PFSK-1 (cell line): ENCODE data around the gene ATG7.

ENCODE experiments used
- FOXP2 ChIP-seq: optimal IDR thresholded peaks from 2 replicates; pipeline ENCODE3; 2011; ENCODE audit warnings: borderline replicate concordance, control low read depth, inconsistent platforms; ENCODE audit not compliant: insufficient read depth; ENCODE audit errors: extremely low read length, extremely low read depth
- POLR2AphosphoS5 ChIP-seq: IDR thresholded peaks from 2 replicates; pipeline ENCODE4 v1.6.1; 2012; ENCODE audit warnings: low read depth, mild to moderate bottlenecking, control low read depth, low read length, moderate library complexity
- REST ChIP-seq, 2 experiments: IDR thresholded peaks; 2 replicates each; pipeline versions ENCODE4 v1.6.1 to v1.8.0; 2011 to 2012; ENCODE audit warnings: low read depth in 2 of 2, low read length in 2 of 2, control low read depth in 1 of 2, inconsistent platforms in 1 of 2, mild to moderate bottlenecking in 1 of 2, moderate library complexity in 1 of 2; ENCODE audit not compliant: insufficient read depth in 1 of 2
- SIN3A ChIP-seq: IDR thresholded peaks from 2 replicates; pipeline ENCODE4 v1.6.1; 2012; ENCODE audit warnings: mild to moderate bottlenecking, low read length, moderate library complexity, borderline replicate concordance; ENCODE audit not compliant: insufficient read depth
- TAF1 ChIP-seq: IDR thresholded peaks from 2 replicates; pipeline ENCODE4 v1.6.1; 2012; ENCODE audit warnings: low read length, control low read depth, borderline replicate concordance; ENCODE audit not compliant: insufficient read depth

ATG7 gene

GRCh38 chr3:11393401-11393800 lies 121.2 kb downstream of the ATG7 start:
- no peak for TF ChIP-seq TAF1
- TF ChIP-seq POLR2AphosphoS5, result no peak
- TF ChIP-seq SIN3A, result no peak
- TF ChIP-seq FOXP2, result no peak
- no peak for TF ChIP-seq REST (IDR thresholded peaks at IDR 0.05; ENCODE audit: insufficient read depth in 1 of 2, low read depth in 2 of 2, low read length in 2 of 2)

- TF ChIP-seq SIN3A, result no peak
- no peak for TF ChIP-seq FOXP2
- no peak for TF ChIP-seq REST (IDR thresholded peaks at IDR 0.05; ENCODE audit: insufficient read depth in 1 of 2, low read depth in 2 of 2, low read length in 2 of 2)
- no peak for TF ChIP-seq TAF1
- no peak for TF ChIP-seq POLR2AphosphoS5
Observed at GRCh38 chr3:11394392-11394791, 122.2 kb downstream of the ATG7 start.

- TF ChIP-seq TAF1, result no peak
- TF ChIP-seq FOXP2, result no peak
- TF ChIP-seq REST (IDR thresholded peaks at IDR 0.05; ENCODE audit: insufficient read depth in 1 of 2, low read depth in 2 of 2, low read length in 2 of 2), result no peak
- no peak for TF ChIP-seq POLR2AphosphoS5
- TF ChIP-seq SIN3A, result no peak
Observed at GRCh38 chr3:11400213-11400612, 128.0 kb downstream of the ATG7 start.

- TF ChIP-seq REST (IDR thresholded peaks at IDR 0.05; ENCODE audit: insufficient read depth in 1 of 2, low read depth in 2 of 2, low read length in 2 of 2) (no peak), TAF1 (no peak), SIN3A (no peak), POLR2AphosphoS5 (no peak), FOXP2 (no peak)
Observed at GRCh38 chr3:11401434-11401833, 129.2 kb downstream of the ATG7 start.

- TF ChIP-seq SIN3A, result no peak
Observed at GRCh38 chr3:11405323-11405722, 133.1 kb downstream of the ATG7 start.
